Hippocampal formation (tissue), 2 donors: Measurements from ENCODE around the gene USP34.
"Not testable (repeated sequence)": the region's sequence is repeated elsewhere in the genome, so short reads cannot be mapped to it uniquely, and the experiment has no call there.

ENCODE experiments used
- DNase-seq, 2 donors: peaks; one replicate each; lab custom pipeline; 2025; lab: John Stamatoyannopoulos, UW

The USP34 gene

DNA sequence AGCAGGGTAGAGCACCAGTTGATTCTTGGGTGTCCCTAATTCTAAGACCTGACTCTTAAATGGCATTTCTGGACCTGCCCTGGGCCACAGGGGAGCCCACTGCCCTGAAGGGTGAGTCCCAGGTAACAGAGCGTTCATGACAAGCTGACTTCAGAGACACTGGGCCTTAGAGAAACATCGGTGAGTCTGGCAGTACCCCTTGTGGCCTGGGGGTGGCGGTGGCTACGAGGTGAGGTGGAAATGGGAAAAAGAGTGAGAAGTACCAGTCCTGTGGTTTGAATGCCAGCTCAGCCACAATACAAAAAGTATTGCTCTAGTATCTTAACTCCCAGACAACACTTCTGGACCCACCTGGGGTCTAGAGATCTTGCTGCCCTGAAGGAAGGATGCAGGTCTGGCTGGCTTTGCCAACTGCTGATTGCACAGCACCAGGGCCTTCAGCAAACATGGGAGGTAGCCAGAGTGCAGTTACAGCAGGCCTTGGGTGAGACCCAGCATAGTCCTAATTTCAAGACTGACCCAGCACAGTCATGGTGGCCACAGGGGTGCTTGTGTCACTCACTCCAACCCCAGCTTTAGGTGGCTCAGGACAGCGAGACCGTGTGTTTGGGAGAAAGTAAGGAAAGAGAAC, 44.5 kb downstream of the USP34 start:
- no peak for DNase-seq

DNA sequence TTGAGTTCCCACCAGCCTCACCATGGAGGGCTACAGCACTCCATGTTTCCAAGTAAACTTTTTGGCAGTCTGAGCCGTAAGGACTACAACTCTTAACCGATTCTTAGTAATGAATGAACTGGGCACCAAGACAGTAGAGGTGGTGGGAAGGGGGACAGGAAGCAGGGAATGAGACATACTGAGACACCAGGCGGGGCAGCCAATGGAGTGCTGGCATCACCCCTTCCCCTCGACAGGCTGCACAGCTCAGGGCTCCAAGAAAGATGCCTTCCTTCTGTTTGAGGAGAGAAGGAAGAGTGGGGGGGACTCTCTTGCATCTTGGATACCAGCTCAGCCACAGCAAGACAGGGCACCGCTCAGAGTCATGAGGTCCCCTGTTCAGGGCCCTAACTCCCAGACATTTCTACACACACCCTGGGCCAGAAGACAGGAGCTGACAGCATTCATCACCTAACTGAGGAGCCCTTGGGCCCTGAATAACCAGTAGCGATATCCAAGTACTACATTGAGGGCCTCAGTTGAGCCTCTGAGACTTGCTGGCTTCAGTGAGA, 45.2 kb downstream of the USP34 start:
- DNase-seq = no peak

DNA sequence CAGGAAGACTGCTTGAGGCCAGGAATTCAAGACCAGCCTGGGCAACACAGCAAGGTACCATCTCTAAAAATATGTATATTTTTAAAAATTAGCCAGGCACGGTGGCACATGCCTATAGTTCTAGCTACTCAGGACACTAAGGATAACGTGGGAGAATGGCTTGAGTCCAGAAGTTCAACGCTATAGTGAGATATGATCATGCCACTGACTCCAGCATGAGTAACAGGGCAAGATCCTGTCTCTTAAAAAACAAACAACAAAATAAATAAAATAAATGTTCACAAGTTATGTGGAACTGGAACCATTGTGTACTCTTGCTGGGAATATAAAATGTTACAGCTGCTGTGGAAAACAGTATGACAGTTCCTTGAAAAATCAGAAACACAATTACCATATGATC, 47.2 kb downstream of the USP34 start:
- no peak for DNase-seq

DNA sequence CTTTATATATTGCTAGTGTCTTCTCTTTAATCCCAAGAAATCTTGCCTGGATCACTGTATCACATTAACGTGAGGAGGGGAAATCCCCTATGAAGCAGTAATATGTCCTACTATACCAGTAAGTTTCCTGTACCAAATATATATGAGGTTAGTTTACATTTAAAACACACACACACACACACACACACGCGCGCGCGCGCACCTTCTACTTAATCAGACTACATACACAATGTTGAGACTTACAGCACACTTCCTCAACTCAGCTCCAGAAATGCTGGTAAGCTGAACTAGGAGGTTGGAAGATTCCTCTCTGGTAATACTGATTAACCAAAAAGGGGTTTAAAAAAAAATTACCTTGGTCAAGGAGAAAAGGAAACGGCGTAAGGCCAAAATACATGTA, 49.3 kb downstream of the USP34 start:
- DNase-seq = no peak

DNA sequence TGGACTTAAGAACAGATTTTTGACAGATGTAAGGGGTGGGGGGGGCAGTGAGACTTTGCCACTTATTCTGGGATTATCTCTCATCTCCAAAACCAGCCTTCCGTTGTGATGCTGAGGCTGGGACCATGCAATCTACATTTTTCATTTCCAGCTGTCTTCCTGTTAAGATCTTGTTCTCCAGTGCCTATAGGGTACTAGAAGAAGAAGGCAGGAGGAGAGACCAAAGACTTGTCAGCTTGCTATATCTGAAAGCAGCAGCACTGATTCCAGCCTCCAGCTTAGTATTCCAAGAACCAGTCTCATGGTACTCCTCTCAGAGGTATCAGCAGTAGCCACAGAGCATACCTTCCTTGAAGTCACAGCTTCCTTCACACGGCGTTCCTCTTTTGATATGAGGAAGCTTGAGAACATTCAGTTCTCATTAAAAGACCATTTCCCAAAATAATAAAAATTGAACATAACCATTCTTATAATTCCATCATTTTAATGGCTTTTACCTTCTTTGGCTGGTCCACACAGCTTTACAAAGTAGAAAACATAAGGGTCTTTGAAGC, 49.8 kb downstream of the USP34 start:
- DNase-seq = no peak

DNA sequence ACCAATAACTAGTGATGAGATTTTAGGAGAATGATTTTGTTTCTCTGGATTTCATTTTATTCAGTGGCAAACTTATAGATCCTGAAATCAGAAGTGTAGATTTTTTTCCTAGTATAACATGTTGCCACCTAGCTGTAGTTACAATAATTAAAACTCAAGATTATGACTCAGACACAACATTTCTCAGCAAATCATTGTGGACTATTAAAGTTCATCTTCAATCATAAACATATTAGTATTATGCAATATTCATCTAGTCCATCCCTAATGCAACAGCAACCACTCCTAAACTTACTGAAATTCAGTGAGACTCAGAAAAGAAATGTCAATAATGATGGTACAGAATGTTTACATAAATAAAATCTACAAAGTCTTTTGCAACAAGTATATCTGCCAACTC, 51.3 kb downstream of the USP34 start:
- DNase-seq = no peak

DNA sequence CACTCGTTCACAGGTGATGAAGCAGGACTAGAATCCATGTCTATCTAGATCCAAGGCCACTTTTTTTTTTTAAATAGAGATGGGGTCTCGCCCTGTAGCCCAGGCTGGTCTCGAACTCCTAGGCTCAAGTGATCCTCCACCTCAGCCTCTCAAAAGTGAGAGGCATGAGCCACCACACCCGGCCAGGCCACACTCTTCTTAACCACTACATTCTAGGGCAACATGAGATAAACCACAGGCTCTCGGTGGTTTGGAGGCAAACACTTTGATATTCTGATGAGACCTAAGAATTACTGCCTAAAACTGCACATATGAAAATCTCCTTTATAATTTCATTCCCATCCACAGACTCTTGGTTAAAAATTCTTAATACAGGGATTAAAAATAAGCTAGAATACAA, 51.8 kb downstream of the USP34 start:
- no peak for DNase-seq

DNA sequence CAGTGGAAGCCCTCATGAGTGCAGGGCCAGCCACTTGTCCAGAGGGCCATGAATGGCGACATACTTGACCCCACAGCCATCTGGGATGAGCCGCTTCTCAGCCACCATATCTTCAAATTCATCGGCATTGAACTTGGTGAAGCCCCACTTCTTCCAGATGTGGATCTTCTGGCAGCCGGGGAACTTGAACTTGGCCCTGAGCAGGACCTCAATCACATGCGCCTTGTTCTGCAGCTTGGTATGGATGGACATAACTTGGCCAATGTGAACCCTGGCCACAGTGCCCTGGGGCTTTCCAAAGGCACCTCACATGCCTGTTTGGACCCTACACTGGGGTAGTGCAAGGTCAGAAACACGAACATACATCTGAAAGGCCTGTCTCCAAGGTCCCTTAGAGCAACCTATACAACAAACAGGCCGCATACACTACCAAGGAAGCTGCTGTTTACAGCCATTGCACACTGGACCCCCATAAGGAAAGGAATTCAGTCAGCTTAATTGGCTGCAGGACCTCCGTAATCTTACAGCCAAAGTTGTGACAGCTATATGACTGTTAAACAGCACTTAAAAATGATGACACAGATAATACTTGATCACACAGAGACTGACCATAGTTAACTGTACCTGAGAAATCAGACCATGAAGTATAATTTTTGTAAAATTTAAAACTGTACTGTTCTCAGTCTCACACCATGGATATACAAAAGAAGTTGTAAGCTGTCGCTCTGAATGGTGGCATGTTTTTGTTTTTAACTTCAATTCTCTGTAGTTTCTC, 53.8 kb downstream of the USP34 start:
- DNase-seq = no peak

DNA sequence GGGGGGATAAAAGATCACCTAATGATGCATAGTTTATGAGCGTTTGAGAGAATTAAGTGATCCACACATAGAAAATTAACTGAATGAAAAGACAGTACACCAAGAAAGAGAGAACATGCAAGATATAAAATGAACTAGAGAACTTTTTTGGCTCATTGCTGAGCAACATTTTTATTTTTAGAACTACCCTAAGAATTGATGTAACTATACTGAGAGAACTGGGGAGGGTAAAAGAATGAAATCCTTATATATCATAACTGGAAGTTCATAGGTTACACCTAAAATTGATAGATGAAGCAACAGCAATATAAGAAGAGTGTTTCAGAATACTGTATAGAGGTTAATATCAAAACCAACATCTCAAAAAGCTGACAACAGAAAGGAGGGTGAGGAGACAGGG, 55.6 kb downstream of the USP34 start:
- no peak for DNase-seq

DNA sequence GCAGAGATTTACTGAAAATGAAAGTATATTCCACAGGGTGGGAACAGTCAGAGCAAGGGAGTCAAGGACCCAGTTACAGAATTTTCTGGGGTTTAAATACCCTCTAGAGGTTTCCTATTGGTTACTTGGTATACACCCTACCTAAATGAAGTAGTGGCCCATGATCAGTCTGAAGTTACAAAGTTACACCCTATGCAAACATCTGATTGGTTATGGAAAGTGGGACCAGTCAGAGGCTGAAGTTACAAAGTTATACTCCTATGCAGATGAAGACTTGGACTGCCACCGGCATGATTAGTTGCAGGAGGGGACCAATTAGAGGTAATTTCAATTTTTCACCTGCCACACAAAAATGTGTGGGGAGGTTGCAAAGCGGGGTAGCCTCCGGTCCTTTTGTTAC, 56.2 kb downstream of the USP34 start:
- DNase-seq = no peak

DNA sequence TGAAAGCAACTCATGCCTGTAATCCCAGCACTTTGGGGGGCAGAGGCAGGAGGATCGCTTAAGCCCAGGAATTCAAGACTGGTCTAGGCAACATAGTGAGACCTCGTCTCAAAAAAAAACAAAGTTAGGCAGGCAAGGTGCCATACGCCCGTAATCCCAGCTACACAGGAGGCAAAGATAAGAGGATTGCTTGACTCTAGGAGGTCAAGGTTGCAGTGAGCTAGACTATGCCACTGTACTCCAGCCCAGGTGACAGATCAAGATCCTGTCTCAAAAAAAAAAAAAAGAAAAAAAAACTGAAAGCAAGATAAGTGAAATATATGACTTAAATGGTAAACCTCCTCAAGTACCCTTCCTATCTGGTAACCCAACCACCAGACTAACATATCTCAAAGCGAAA, 59.8 kb downstream of the USP34 start:
- no peak for DNase-seq

DNA sequence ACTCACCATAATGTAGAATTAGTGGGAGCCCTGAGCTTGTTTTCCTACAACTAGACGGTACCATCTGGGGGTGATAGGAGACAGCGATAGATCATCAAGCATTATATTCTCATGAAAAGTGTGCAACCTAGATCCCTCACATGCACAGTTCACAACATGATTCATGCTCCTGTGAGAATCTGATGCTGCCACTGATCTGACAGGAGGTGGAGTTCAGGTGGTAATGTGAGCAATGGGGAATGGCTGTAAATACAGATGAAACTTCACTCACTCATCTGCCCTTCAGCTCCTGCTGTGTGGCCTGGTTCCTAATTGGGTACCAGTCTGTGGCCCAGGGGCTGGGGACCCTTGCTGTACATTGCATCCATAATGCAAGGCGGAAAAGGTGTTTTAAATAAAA, 60.7 kb downstream of the USP34 start:
- DNase-seq = no peak

DNA sequence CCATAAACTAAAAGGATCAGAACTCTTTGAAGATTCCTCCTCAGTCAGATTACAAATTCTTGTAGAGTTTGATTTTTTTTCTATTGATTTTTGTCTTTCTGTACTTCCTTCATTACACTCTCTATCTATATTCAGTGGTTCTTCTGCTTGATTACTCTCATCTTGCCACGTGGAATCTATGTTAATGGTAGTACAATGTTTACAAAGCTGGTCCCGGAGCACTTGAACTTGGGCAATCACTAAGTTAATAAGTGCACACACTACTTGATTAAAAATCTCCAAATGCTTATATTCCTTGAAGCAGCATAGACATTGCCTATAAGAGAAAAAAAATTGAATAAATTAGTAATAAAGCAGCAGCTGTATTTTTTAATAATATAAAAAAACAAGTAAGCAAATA, 65.1 kb downstream of the USP34 start:
- DNase-seq = no peak

DNA sequence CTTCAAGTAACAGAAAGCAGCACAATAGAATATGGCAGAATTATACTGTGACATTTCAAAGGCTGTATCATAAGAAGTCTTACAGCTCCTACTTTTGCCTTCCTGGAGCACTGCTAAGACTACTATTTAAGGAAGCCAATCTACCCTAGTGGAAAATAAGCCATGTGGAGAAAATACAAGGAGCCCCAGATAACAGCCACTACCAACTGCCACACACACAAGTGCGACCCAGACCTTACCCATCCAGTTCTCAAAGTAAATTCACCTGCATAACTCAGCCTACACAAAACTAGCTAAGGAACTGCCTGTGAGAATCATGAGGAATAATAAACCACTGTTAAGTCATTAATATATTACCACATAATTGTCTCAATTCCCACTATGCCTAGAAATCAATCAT, 66.4 kb downstream of the USP34 start:
- DNase-seq = no peak

DNA sequence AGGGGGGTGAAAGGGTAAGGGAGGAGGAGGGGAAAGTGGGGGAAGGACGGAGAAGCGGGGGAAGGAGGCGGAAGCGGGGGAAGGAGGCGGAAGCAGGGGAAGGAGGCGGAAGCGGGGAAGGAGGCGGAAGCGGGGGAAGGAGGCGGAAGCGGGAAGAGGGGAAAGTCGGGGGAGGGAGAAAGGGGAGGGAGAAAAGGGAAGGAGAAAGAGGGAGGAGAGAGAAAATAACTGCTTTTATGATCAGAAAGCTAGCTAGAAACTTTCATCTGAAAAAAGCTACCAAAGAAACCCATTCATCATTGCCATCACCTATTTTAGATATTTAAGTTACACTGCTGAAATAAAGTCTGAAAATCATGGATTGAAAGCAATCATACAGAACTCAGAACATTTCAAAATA, 72.5 kb downstream of the USP34 start:
- no peak for DNase-seq

DNA sequence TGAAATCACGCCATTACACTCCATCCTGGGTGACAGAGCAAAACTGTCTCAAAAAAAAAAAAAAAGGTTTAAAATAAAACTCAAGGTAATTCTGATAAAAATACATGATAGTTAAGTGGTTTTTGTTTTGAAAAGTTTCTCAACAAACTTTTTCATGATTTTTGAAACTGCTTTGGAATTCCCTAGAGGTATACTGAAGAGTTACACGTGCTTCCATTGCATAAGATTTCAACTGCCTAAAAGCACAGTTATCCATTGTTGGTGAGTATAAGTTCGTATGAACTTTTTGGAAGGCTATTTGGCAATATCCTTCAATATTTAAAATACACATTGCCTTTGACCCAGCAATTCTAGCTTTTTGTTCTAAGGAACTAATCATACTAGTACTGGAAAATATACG, 74.9 kb downstream of the USP34 start:
- no peak for DNase-seq

DNA sequence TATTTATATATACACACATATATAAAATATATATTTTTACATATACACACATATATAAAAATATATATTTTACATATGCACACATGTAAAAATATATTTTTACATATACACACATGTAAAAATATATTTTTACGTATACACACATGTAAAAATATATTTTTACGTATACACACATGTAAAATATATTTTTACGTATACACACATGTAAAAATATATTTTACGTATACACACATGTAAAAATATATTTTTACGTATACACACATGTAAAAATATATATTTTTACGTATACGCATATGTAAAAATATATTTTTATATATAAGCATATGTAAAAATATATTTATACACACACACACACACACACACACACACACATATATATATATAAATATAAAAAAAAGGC, 83.3 kb downstream of the USP34 start:
- DNase-seq = not testable (repeated sequence)

DNA sequence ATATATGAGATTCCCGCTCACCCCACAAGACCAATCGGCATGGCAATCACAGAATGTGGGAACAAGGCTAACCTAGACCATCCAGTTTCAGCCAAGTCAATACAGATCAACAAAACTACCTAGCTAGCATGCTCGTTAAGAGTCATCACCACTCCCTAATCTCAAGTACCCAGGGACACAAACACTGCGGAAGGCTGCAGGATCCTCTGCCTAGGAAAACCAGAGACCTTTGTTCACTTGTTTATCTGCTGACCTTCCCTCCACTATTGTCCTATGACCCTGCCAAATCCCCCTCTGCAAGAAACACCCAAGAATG, 90.0 kb downstream of the USP34 start:
- not testable (repeated sequence) for DNase-seq

DNA sequence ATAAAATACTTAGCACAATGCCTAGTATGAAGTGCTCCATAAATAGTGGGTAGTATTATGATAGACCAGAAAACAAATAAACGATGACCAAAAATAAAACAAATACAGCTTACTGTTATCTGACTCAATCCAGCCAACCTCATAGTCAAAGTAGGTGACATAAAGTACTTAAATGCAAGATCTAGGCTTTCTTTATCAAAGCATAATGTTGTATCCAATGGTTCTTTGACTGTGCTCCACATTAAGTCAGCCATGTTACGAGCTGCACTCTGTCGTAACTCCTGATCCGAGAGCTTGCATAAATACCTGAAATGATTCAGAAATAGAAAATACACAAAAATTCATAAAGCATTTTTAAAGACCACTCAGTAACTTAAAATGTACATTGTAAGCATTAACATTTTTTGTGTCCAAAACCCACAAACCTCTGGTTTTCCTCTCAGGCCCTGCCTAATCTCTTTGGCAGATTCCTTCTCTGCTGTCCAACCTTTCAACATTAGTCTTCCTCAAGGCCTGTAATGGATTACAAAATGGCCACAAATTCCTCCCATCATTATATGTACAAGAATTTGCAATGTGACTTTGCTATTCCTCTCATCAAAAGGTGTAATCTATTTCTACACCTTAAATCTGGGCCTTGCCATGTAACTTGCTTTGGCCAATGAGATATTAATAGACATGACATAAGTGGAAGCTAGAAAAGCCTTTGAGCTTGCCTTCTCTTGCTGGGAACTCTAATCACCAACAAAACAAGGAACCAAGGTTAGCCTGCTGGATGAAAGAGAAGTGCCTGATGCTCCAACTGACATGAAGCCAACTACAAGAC, 90.6 kb downstream of the USP34 start:
- DNase-seq = no peak

DNA sequence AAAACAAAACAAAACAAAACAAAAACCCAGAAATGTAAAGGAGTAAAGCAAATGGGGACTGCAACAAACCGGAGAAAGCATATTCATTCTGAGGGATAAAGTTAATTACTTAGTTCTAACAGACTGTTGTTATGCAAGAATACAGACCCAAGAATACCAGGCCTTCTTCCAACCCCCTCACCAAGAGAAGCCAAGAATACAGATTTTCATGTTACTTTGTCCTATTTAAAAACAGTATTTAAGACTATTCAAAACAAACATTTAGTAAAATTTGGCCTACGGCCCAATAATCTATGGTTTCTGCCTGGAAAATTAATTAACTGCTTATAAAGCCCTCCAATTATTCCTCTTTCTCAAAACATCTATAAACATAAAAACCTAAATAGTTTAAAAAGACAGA, 91.4 kb downstream of the USP34 start:
- DNase-seq = no peak

DNA sequence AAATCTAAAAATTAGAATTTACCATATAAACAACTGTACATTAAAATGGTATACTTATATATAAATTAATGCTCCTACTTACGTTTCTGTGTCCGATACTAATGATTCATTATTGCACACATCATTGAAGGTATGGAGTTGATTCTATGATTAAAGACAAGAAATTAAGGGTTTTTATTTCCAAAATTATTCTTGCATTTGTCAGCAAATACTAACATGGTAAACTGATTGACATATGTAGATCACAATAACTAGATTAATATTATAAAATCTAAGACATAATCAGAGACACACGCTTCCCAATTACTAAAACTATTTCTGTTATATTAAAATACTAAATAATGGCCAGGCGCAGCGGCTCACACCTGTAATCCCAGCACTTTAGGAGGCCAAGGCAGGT, 92.6 kb downstream of the USP34 start:
- no peak for DNase-seq

DNA sequence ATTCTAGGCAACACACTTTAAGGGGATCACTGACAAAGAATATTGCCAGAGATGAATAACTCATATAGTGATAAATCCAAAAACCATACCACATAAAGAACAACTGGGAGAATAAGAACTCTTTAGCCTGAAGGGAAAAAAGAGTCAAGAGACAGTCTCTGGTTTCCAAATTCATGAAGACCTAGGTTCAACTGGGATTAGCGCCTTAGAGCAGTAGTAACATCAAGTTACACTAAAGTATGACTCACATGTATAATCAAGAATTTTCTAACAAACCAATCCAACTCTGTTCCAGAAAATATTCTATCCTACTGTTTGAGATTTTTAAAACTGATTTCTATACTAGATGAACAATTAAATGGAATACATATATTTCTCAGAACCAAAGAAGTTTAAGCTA, 93.8 kb downstream of the USP34 start:
- no peak for DNase-seq

DNA sequence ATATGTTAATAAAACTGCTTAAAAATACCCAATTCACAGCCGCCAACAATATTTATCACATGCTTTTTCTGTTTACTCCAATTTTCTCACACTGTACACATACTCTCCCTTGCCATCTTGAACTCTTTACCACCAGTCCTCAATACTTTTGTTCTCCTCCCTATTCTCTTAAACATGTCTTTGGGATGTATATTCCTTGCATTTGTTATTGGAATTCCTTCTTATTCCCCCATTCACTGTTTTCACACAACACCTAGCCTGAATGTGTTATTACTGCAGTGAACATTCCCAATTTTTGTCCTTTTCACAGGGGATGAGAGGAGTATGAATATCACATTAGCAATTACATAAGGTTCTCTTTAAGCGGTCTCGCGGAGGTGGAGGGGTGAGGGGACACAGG, 94.7 kb downstream of the USP34 start:
- no peak for DNase-seq
